ENCODE measurements around the gene BMPR1A. TPM values are rescaled to one million over a fixed set of nuclear protein-coding genes. Genes with fewer than 3 reads are reported as not detected.

The BMPR1A gene
- total and polyA plus RNA-seq, 9 of the 15 experiments (the other 6 are each of a cell fraction or from before 2014, with no cell fraction given) = 1.6 to 17.5 (median 9.1) TPM

GRCh38 chr10:86938260-86938659, 181.8 kb downstream of the BMPR1A start:
- Histone ChIP-seq H3K4me1 (replicated peaks in 1 of 2; ENCODE audit: control insufficient read depth in 2 of 2, insufficient read depth in 2 of 2, low read length in 2 of 2) (peaks cover 0 to 7% of the 10 kb centered on the region in 2 experiments; a peak in 2 of 5 replicates), H3K27me3 (ENCODE audit: control insufficient read depth in 2 of 2, insufficient read depth in 2 of 2, low read length in 2 of 2) (no peaks in the 10 kb centered on the region), H4K20me1 (replicated peaks; ENCODE audit: control insufficient read depth, insufficient read depth, low read length) (no peaks in the 10 kb centered on the region), H3K9me1 (ENCODE audit: control insufficient read depth, insufficient read depth, low read length) (no peaks in the 10 kb centered on the region), H3K4me2 (ENCODE audit: insufficient read depth, low read length) (no peak overlapping the region), H3K79me2 (ENCODE audit: control insufficient read depth, insufficient read depth, low read length) (no peaks in the 10 kb centered on the region), H3K9ac (ENCODE audit: insufficient read depth in 1 of 2, low read depth in 2 of 2, low read length in 2 of 2) (0 out of 4 replicates have a peak overlapping the region, but pooled peaks of 1 of the 2 experiments have one; percentile 55), H3K36me3 (ENCODE audit: control insufficient read depth, insufficient read depth, low read length) (no peaks in the 10 kb centered on the region), H3K4me3 (no peak overlapping the region), H3K9me3 (replicated peaks; ENCODE audit: control insufficient read depth, insufficient read depth, low read depth, low read length) (no peaks in the 10 kb centered on the region), H2AFZ (ENCODE audit: low read depth, low read length) (no peak overlapping the region), H3K27ac (ENCODE audit: extremely low read depth, low read depth, low read length) (no peak overlapping the region)
- no TSS peak for BruUV-seq (replicated peaks)
- intact Hi-C loops (cut with micrococcal nuclease) (no loop called here), in situ Hi-C loops (cut with MboI) (no loop called here)
- no peak for TF ChIP-seq SIN3A (IDR thresholded peaks at IDR 0.05; ENCODE audit: borderline replicate concordance in 2 of 2, control insufficient read depth in 1 of 2, low read depth in 2 of 2, low read length in 2 of 2)
- TF ChIP-seq ZNF324 (CRISPR knock-in tag; IDR thresholded peaks at IDR 0.05) = no peak
- no peak for TF ChIP-seq HNRNPK (IDR thresholded peaks at IDR 0.05; ENCODE audit: low read depth, low read length, poor library complexity, severe bottlenecking)
- no peak for TF ChIP-seq USF2 (CRISPR knock-in tag; IDR thresholded peaks at IDR 0.05)
- TF ChIP-seq ZNF23 (CRISPR knock-in tag; IDR thresholded peaks at IDR 0.05) = no peak
- no peak for TF ChIP-seq ZEB2 (IDR thresholded peaks at IDR 0.05)
- no peak for TF ChIP-seq U2AF1 (optimal IDR thresholded peaks at IDR 0.05; ENCODE audit: low read depth, low read length)
- TF ChIP-seq GATAD2B (IDR thresholded peaks at IDR 0.05; ENCODE audit: borderline replicate concordance) = no peak
- TF ChIP-seq DMBX1 (CRISPR knock-in tag; IDR thresholded peaks at IDR 0.05; ENCODE audit: borderline replicate concordance) = no peak
- CTCF ChIA-PET (ENCODE audit: low intra/inter-chr PET ratio) = interaction anchor here (0.6 to 2.9 kb wide), 5 partner anchors 22 to 1777 kb away, joined by 3 to 28 read pairs (median 4); partner anchors contain the start of gene SNCG
- FAIRE-seq (no peak), ATAC-seq (no peak), DNase-seq (ENCODE audit: extremely low read depth in 1 of 4, low spot score in 3 of 4) (no peak)
- 83% methylated on average over 2 of the region's 2 CpGs for WGBS (ENCODE audit: insufficient coverage, low coverage, missing lambda C conversion rate)
- POLR2A ChIA-PET = interaction anchor here (0.5 to 0.9 kb wide), 3 partner anchors 157 to 633 kb away, joined by 3 to 4 read pairs (median 3); no protein-coding TSS in a partner anchor

Data from K562 (cell line).